IPS-20b (cell line): ENCODE data around the gene ZFP3.
"Not testable (repeated sequence)": the region's sequence is repeated elsewhere in the genome, so short reads cannot be mapped to it uniquely, and the experiment has no call there.

Experiments
- H3K27ac ChIP-seq: one replicate; pipeline ENCODE4 v1.5.1; 2013; ENCODE audit warnings: low read length
- H3K27me3 ChIP-seq: 2 replicates; pipeline ENCODE4 v1.6.1; 2013; ENCODE audit warnings: mild to moderate bottlenecking, low read length, inconsistent platforms; ENCODE audit not compliant: insufficient read depth
- H3K36me3 ChIP-seq: 2 replicates; pipeline ENCODE4 v1.6.1; 2013; ENCODE audit warnings: low read depth, mild to moderate bottlenecking, inconsistent platforms, low read length, moderate library complexity; ENCODE audit not compliant: insufficient read depth
- H3K4me1 ChIP-seq: 2 replicates; pipeline ENCODE4 v1.6.1; 2013; ENCODE audit warnings: mild to moderate bottlenecking, control low read depth, inconsistent platforms, low read length, moderate library complexity; ENCODE audit not compliant: insufficient read depth
- H3K4me3 ChIP-seq: 2 replicates; pipeline ENCODE4 v1.5.1; 2013; ENCODE audit warnings: mild to moderate bottlenecking, low read length, inconsistent platforms
- H3K9ac ChIP-seq: 2 replicates; pipeline ENCODE4 v1.6.1; 2013; ENCODE audit warnings: low read depth, mild to moderate bottlenecking, inconsistent platforms, low read length, moderate library complexity
- H3K9me3 ChIP-seq: 2 replicates; pipeline ENCODE4 v1.6.1; 2013; ENCODE audit warnings: mild to moderate bottlenecking, low read depth, low read length, inconsistent platforms; ENCODE audit not compliant: insufficient read depth

The ZFP3 gene

DNA sequence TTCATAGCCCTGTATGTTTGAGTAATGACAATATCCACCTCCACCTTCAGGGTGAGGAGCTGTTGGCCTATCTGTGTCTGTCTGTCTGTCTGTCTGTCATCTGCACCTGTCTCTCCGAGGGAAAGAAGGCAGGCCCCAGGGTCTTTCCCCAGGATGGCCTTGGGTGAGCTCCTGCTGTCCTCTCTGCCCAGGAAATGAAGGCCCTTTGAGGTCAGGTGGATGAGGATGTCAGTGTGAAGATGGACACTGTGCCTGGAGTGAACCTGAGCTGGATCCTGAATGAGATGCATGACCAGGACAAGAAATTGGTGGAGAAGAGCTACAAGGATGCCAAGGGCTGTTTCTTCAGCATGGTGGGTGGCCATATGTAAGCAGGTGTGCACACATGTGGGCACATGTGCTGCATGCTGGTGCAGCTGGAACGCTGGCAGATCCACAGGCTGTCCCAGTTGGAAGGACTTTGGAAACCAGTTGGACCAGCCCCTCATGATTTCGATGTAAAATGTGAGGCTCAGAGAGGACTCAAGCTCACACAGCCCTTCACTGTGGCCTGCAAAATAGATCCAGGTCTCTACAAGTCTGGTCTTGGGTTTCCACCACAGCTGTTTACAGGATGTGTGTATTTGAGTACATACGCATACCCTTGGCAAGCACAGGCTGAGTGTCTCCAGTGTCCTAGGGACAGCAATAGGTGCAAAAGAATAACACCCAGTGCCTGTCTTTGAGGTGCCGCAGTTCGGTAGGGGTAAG lies 42.3 kb downstream of the ZFP3 start:
- not testable (repeated sequence) for H3K9ac ChIP-seq, H3K9me3 ChIP-seq, H3K4me1 ChIP-seq, H3K36me3 ChIP-seq, H3K4me3 ChIP-seq, H3K27ac ChIP-seq
- H3K27me3 ChIP-seq, result peaks cover 26% of the 10 kb centered on the region

DNA sequence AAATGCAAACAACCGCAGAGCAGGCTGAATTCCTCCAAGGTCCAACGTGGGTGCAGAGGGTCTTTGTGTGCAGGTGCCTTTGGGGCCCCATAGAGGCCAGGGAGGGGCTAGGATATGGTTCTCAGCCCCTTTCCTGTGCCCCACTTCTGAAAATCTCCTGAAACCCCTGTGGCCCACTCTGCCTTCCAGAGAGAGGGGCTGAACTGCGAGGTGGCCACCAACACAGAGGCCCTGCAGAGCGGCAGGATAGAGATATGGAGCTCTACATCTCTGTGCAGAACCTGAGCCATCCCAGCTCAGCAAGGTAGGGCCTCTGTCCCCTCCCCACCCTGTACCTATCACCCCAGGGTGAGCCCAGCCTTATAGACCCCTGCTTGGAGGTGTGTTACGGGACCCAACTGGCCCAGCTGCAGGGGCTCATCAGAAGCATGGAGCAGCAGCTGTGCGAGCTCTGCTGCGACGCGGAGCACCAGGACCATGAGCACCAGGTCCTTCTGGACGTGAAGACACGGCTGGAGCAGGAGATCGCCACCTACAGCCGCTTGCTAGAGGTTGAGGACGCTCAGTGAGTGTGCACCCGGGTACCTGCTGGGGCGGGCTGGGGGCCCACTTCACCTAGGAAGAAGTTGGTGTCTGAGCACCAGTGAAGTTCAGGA lies 43.0 kb downstream of the ZFP3 start:
- H3K27me3 ChIP-seq, result peaks cover 26% of the 10 kb centered on the region
- no peak overlapping the region for H3K9ac ChIP-seq
- H3K4me1 ChIP-seq, result no peaks in the 10 kb centered on the region
- no peaks in the 10 kb centered on the region for H3K36me3 ChIP-seq
- H3K4me3 ChIP-seq, result no peak overlapping the region
- no peaks in the 10 kb centered on the region for H3K9me3 ChIP-seq
- no peak overlapping the region for H3K27ac ChIP-seq

DNA sequence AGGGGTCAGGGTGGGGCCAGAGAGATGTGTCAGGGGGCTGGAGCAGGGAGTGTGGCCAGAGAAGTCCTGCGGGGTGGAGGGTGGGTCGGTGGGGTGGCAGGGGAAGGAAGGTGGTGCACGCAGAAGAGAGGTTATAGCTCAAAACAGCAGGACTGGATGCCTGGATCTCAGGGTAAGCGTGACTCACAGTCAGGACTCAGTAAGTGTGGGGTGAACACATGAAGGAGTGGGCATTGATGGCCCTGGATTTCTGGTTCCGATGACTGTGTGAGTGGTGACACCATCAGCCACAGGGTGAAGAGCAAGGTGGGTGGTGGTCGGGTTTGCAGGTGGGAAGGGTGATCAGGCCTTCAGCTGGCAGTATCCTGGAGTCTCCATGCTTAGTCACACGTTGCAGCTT lies 43.8 kb downstream of the ZFP3 start:
- not testable (repeated sequence) for H3K4me1 ChIP-seq, H3K27ac ChIP-seq, H3K36me3 ChIP-seq, H3K9me3 ChIP-seq
- Histone ChIP-seq H3K4me3 (peak overlapping the region; percentile 69; the same call in 1 of the 2 replicates), H3K27me3 (peaks cover 26% of the 10 kb centered on the region), H3K9ac (peak overlapping the region; percentile 61; the same call in 1 of the 2 replicates)

DNA sequence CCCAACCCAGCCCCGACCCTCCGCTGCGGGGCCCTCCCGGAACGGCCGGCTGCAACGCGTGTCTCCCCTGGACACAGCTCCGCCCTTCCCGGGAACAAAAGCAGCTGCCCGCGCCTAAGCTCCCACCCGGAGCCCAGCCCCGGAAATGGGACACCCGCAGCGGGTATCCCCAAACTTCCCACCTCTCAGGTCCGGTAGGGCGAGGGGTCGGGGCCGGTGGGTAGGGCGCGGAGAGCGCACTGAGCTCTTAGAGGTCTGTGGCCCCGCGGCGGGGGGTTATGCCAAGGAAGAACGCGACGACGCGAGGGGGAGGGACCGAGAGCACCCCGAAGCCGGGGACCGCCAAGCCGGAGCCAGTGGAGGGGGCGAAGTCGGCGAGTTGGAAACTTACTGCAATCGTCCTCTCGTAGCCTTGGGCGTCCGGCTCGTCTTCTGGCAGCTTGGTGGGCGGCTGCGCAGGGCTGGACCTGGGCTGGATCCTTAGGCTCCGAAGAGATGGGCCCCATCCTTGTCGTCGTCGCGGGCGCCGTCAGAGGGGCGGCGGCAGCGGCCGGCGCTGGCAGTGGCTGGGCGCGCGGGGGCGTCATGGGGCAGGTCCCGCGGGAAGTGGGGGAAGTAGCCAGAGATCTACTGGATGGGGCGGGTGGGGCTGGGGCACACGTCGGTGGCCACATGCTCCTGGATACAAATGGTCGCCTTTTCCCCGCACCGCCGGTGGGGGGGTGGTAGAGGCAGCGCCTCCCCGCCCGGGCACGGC lies 44.5 kb downstream of the ZFP3 start:
- H3K27ac ChIP-seq, result no peak overlapping the region
- H3K9ac ChIP-seq, result peak overlapping the region; percentile 61; the same call in 1 of the 2 replicates
- no peaks in the 10 kb centered on the region for H3K4me1 ChIP-seq
- H3K27me3 ChIP-seq, result peaks cover 26% of the 10 kb centered on the region
- no peaks in the 10 kb centered on the region for H3K36me3 ChIP-seq
- H3K9me3 ChIP-seq, result no peaks in the 10 kb centered on the region
- peak overlapping the region; percentile 69 for H3K4me3 ChIP-seq

- Histone ChIP-seq H3K27ac (no peak overlapping the region), H3K27me3 (peaks cover 26% of the 10 kb centered on the region), H3K4me3 (no peak overlapping the region), H3K9ac (no peak overlapping the region), H3K9me3 (no peaks in the 10 kb centered on the region), H3K4me1 (no peaks in the 10 kb centered on the region), H3K36me3 (no peaks in the 10 kb centered on the region)
Observed at GRCh38 chr17:5123343-5124124, 45.3 kb downstream of the ZFP3 start.

- H3K9ac ChIP-seq, H3K27ac ChIP-seq, H3K4me3 ChIP-seq, H3K9me3 ChIP-seq, H3K4me1 ChIP-seq, H3K36me3 ChIP-seq: not testable (repeated sequence)
- peaks cover 26% of the 10 kb centered on the region for H3K27me3 ChIP-seq
Observed at GRCh38 chr17:5124125-5124760, 46.0 kb downstream of the ZFP3 start.

GRCh38 chr17:5124896-5125295 lies 46.6 kb downstream of the ZFP3 start:
- H3K9me3 ChIP-seq, H3K4me1 ChIP-seq: not testable (repeated sequence)
- peaks cover 26% of the 10 kb centered on the region for H3K27me3 ChIP-seq

DNA sequence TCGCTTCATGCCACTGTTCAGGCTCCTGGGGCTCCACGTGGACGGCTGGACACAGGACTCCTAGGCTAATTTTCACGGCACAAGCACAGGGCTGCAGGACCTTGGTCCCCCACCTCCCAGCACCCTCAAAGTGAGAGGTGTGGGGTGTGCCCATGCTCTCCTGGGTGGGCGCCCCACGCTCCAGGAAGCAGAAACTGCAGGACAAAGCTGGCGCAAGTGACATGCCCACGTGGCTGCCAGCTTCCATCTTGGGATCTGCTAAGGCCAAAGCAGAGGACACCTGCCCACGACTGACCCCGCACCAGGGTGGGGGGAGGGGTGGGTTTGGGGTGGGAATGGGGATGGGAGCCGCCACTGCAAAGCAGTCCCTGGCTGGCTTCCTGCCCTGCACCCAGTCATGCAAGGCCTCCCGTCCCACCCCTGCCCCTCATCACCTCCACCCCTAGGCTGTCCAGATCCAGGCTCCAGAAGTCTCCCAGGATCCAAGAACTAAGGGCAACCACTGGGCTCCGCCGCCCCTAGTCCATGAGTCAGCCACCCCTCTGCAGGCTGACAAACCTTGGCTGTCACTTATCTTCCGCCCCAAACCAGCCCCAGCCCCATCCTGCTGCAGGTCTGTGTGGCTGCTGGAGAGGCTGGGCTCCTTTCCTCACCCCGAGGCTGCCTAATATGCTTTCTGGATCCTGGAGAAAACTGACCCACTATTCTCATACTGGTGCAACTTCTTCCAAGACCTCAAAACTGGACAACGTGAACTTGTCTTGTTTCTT lies 48.6 kb downstream of the ZFP3 start:
- H3K27me3 ChIP-seq, result peaks cover 19% of the 10 kb centered on the region
- no peak overlapping the region for H3K9ac ChIP-seq
- H3K4me3 ChIP-seq, result no peak overlapping the region
- H3K36me3 ChIP-seq, result no peaks in the 10 kb centered on the region
- no peaks in the 10 kb centered on the region for H3K4me1 ChIP-seq
- H3K9me3 ChIP-seq, result no peaks in the 10 kb centered on the region
- H3K27ac ChIP-seq, result no peak overlapping the region

More at GRCh38 chr17:5124896-5125295, 46.6 kb downstream of the ZFP3 start:
- H3K27ac ChIP-seq, H3K4me3 ChIP-seq, H3K36me3 ChIP-seq, H3K9ac ChIP-seq: not testable (repeated sequence)

- Histone ChIP-seq H3K27ac (no peak overlapping the region), H3K4me1 (no peaks in the 10 kb centered on the region), H3K27me3 (peaks cover 9% of the 10 kb centered on the region), H3K4me3 (no peak overlapping the region), H3K9ac (no peak overlapping the region), H3K9me3 (no peaks in the 10 kb centered on the region), H3K36me3 (no peaks in the 10 kb centered on the region)
Observed at GRCh38 chr17:5127910-5128309, 49.6 kb downstream of the ZFP3 start.

DNA sequence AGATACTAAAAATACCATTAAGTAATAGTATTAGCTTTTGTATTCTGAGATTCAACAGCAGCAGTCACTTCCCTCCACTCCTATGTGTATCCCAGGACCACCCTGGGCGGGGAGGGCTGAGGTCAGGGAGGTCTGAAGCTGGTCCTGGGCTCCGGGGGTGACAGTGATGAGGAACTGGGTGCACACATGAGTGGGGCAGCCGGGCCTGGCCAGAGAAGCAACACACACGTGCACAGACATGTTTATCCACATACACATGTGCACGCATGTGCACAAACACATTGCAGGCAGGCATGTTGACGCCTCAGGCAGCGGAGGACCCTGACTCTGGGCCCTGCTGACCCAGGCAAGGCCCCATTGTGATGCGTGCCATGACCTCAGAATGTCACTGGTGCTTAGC lies 50.1 kb downstream of the ZFP3 start:
- not testable (repeated sequence) for H3K4me1 ChIP-seq, H3K27me3 ChIP-seq, H3K4me3 ChIP-seq, H3K36me3 ChIP-seq, H3K9me3 ChIP-seq, H3K27ac ChIP-seq, H3K9ac ChIP-seq
